H1 (cell line): ENCODE results near the gene RNFT2. TPM values are rescaled to one million over a fixed set of nuclear protein-coding genes. Genes with fewer than 3 reads are reported as not detected.

ENCODE experiments used
- CTCF ChIA-PET: fragments of 300-600 bp; sonication (Branson Sonifier 250); formaldehyde crosslinking; loops from one replicate; lab custom pipeline; 2021; ENCODE audit not compliant: partially characterized antibody; lab: Charles Lee
- POLR2A ChIA-PET: fragments of 300-600 bp; sonication (Branson Sonifier 250); formaldehyde crosslinking; loops from one replicate; lab custom pipeline; 2021; ENCODE audit warnings: inconsistent platforms; ENCODE audit not compliant: partially characterized antibody; lab: Charles Lee
- DNase-seq, 2 experiments: peaks; one replicate each; pipeline versions ENCODE4 v3.0.0 to v3.0.0-alpha.2; 2010 to 2022; ENCODE audit warnings: low spot score in 2 of 2, low read depth in 1 of 2, mixed read lengths in 1 of 2
- FAIRE-seq: peaks from 2 replicates; lab custom pipeline; 2011; peaks lifted over from hg19 to GRCh38; lab: Jason Lieb, UNC
- H2AFZ ChIP-seq: 2 replicates; pipeline ENCODE4 v1.8.1; 2012; ENCODE audit warnings: low read length, inconsistent platforms
- H2AK5ac ChIP-seq: 2 replicates; pipeline ENCODE4 v1.6.1; 2013; ENCODE audit warnings: low read depth, low read length
- H2BK120ac ChIP-seq: replicated peaks from 2 replicates; pipeline ENCODE3; 2013; ENCODE audit warnings: low read depth, low read length, inconsistent platforms
- H2BK12ac ChIP-seq: 2 replicates; pipeline ENCODE4 v1.6.1; 2013; ENCODE audit warnings: low read depth, low read length
- H2BK15ac ChIP-seq: 2 replicates; pipeline ENCODE4 v1.6.1; 2013; ENCODE audit warnings: low read length
- H2BK20ac ChIP-seq: 2 replicates; pipeline ENCODE4 v1.6.1; 2013; ENCODE audit warnings: low read length
- H2BK5ac ChIP-seq: 2 replicates; pipeline ENCODE4 v1.6.1; 2013; ENCODE audit warnings: low read depth, low read length
- H3K14ac ChIP-seq: 2 replicates; pipeline ENCODE4 v1.6.1; 2013; ENCODE audit warnings: inconsistent platforms; ENCODE audit not compliant: insufficient read length
- H3K18ac ChIP-seq: 2 replicates; pipeline ENCODE4 v1.6.1; 2013; ENCODE audit warnings: low read length; ENCODE audit errors: extremely low read depth
- H3K23ac ChIP-seq: 2 replicates; pipeline ENCODE4 v1.6.1; 2013; ENCODE audit warnings: inconsistent platforms; ENCODE audit not compliant: insufficient read length
- H3K23me2 ChIP-seq: 2 replicates; pipeline ENCODE4 v1.6.1; 2013; ENCODE audit warnings: low read depth, low read length
- H3K27ac ChIP-seq: 2 replicates; pipeline ENCODE4 v1.6.1; 2011; ENCODE audit warnings: low read depth, low read length, inconsistent platforms
- H3K27me3 ChIP-seq, 4 experiments: replicated peaks in 1 of 4; 1 replicate in 1 of 4; 2 replicates in 3 of 4; pipeline versions ENCODE4 v1.6.1 to v1.8.1; 2011 to 2013; ENCODE audit warnings: low read length in 3 of 4, mild to moderate bottlenecking in 3 of 4, inconsistent platforms in 2 of 4, mixed read lengths in 2 of 4, moderate library complexity in 1 of 4; ENCODE audit not compliant: control insufficient read depth in 3 of 4, insufficient read depth in 3 of 4; ENCODE audit errors: extremely low read depth in 1 of 4
- H3K36me3 ChIP-seq, 4 experiments: 2 replicates each; pipeline versions ENCODE4 v1.6.1 to v1.8.1; 2011 to 2013; ENCODE audit warnings: mild to moderate bottlenecking in 4 of 4, low read length in 3 of 4, moderate library complexity in 2 of 4, control low read depth in 1 of 4, inconsistent platforms in 1 of 4; ENCODE audit not compliant: insufficient read depth in 4 of 4, control insufficient read depth in 2 of 4
- H3K4ac ChIP-seq: replicated peaks from 2 replicates; pipeline ENCODE3; 2013; ENCODE audit warnings: low read length, low read depth, mixed read lengths, inconsistent platforms; ENCODE audit not compliant: insufficient read length
- H3K4me1 ChIP-seq, 4 experiments: replicated peaks in 1 of 4; 1 replicate in 1 of 4; 2 replicates in 3 of 4; pipeline versions ENCODE4 v1.6.1 to v1.8.1; 2011 to 2013; ENCODE audit warnings: low read length in 3 of 4, inconsistent platforms in 2 of 4, mixed read lengths in 1 of 4; ENCODE audit not compliant: insufficient read depth in 4 of 4, control insufficient read depth in 3 of 4
- H3K4me2 ChIP-seq, 2 experiments: 2 replicates each; pipeline versions ENCODE4 v1.6.1 to v1.8.1; 2011 to 2013; ENCODE audit warnings: low read depth in 2 of 2, low read length in 2 of 2, control low read depth in 1 of 2, inconsistent platforms in 1 of 2, mild to moderate bottlenecking in 1 of 2; ENCODE audit not compliant: insufficient read depth in 1 of 2
- H3K4me3 ChIP-seq, 4 experiments: fragments of 200-600, 300-600 bp in 1 of 4; sonication (generic), shearing (Covaris generic), sonication (Bioruptor Twin) in 1 of 4; 2 replicates each; pipeline versions ENCODE4 v1.5.1 to v1.8.1; 2011 to 2016; ENCODE audit warnings: low read length in 4 of 4, low read depth in 3 of 4, control low read depth in 2 of 4, inconsistent platforms in 2 of 4, mild to moderate bottlenecking in 2 of 4, mixed read lengths in 1 of 4, moderate library complexity in 1 of 4; ENCODE audit not compliant: insufficient read depth in 2 of 4; ENCODE audit errors: extremely low read depth in 1 of 4
- H3K56ac ChIP-seq: replicated peaks from 2 replicates; pipeline ENCODE3; 2013; ENCODE audit warnings: low read depth, mild to moderate bottlenecking, mixed read lengths, low read length, inconsistent platforms; ENCODE audit not compliant: insufficient read length
- H3K79me1 ChIP-seq: 2 replicates; pipeline ENCODE4 v1.6.1; 2013; ENCODE audit warnings: low read depth, low read length, control low read depth
- H3K79me2 ChIP-seq, 2 experiments: 2 replicates each; pipeline versions ENCODE4 v1.6.1 to v1.8.1; 2012 to 2013; ENCODE audit warnings: low read length in 2 of 2, mild to moderate bottlenecking in 2 of 2, inconsistent platforms in 1 of 2; ENCODE audit not compliant: insufficient read depth in 2 of 2, control insufficient read depth in 1 of 2
- H3K9ac ChIP-seq, 4 experiments: replicated peaks in 1 of 4; 1 replicate in 1 of 4; 2 replicates in 3 of 4; pipeline versions ENCODE4 v1.6.1 to v1.8.1; 2011 to 2013; ENCODE audit warnings: low read depth in 3 of 4, low read length in 3 of 4, control low read depth in 2 of 4, mild to moderate bottlenecking in 2 of 4, moderate library complexity in 2 of 4, inconsistent platforms in 1 of 4; ENCODE audit errors: extremely low read depth in 1 of 4
- H3K9me3 ChIP-seq, 2 experiments: 2 replicates each; pipeline versions ENCODE4 v1.6.1 to v1.8.1; 2012 to 2013; ENCODE audit warnings: mild to moderate bottlenecking in 2 of 2, moderate library complexity in 2 of 2, control low read depth in 1 of 2, inconsistent platforms in 1 of 2, low read depth in 1 of 2, low read length in 1 of 2, mixed read lengths in 1 of 2; ENCODE audit not compliant: insufficient read depth in 2 of 2
- H4K20me1 ChIP-seq, 2 experiments: replicated peaks in 1 of 2; 2 replicates each; pipeline versions ENCODE3 to v1.8.1; 2011 to 2013; ENCODE audit warnings: inconsistent platforms in 2 of 2, low read length in 2 of 2, mild to moderate bottlenecking in 1 of 2; ENCODE audit not compliant: insufficient read depth in 2 of 2, control insufficient read depth in 1 of 2
- H4K5ac ChIP-seq: 2 replicates; pipeline ENCODE4 v1.6.1; 2013; ENCODE audit warnings: low read length, low read depth, mixed read lengths, inconsistent platforms; ENCODE audit not compliant: insufficient read length
- H4K8ac ChIP-seq: 2 replicates; pipeline ENCODE4 v1.8.0; 2013; ENCODE audit warnings: mild to moderate bottlenecking, moderate library complexity, low read length, inconsistent platforms; ENCODE audit not compliant: insufficient read depth; ENCODE audit errors: extremely low read depth
- H4K91ac ChIP-seq: replicated peaks from 2 replicates; pipeline ENCODE3; 2013; ENCODE audit warnings: low read length, mixed read lengths, inconsistent platforms; ENCODE audit not compliant: insufficient read length
- BRCA1 ChIP-seq: IDR thresholded peaks from 2 replicates; pipeline ENCODE4 v1.6.1; 2012; ENCODE audit warnings: low read depth, low read length, improper control_type of control experiment
- CBX5 ChIP-seq: fragments of 300-800, 300-1000 bp; sonication (generic); IDR thresholded peaks from 2 replicates; pipeline ENCODE4 v1.7.1; 2016; ENCODE audit warnings: antibody characterized with exemption, low read length, low read depth
- EGR1 ChIP-seq: IDR thresholded peaks from 2 replicates; pipeline ENCODE4 v1.6.1; 2011; ENCODE audit warnings: low read depth, low read length, borderline replicate concordance
- EP300 ChIP-seq, 2 experiments: IDR thresholded peaks; 1 replicate in 1 of 2; 2 replicates in 1 of 2; pipeline ENCODE4 v1.6.1; 2011 to 2012; ENCODE audit warnings: low read depth in 2 of 2, low read length in 2 of 2, mild to moderate bottlenecking in 2 of 2, borderline replicate concordance in 1 of 2, inconsistent platforms in 1 of 2, moderate library complexity in 1 of 2
- PHF8 ChIP-seq: fragments of 200-600 bp; sonication (generic); conservative IDR thresholded peaks from 2 replicates; pipeline ENCODE4 v1.7.1; 2012; ENCODE audit warnings: low read depth, mild to moderate bottlenecking, inconsistent platforms, low read length, moderate library complexity
- POU5F1 ChIP-seq: IDR thresholded peaks from 2 replicates; pipeline ENCODE4 v1.6.1; 2011; ENCODE audit warnings: low read depth, mild to moderate bottlenecking, low read length, moderate library complexity
- TAF1 ChIP-seq: IDR thresholded peaks from 2 replicates; pipeline ENCODE4 v1.6.1; 2011; ENCODE audit warnings: mild to moderate bottlenecking, low read depth, low read length
- TCF12 ChIP-seq: IDR thresholded peaks from 2 replicates; pipeline ENCODE4 v1.6.1; 2011; ENCODE audit warnings: low read depth, mild to moderate bottlenecking, low read length
- TEAD4 ChIP-seq: IDR thresholded peaks from 2 replicates; pipeline ENCODE4 v1.6.1; 2012; ENCODE audit warnings: low read depth, low read length, inconsistent platforms, mixed read lengths
- WGBS, 2 experiments: shearing (Covaris generic) in 1 of 2; methylation state at CpG; one replicate each; pipeline versions ENCODE4 v1.1.6 to v1.1.7; 2013 to 2015; ENCODE audit warnings: low lambda C conversion rate in 2 of 2, mixed read lengths in 2 of 2, inconsistent platforms in 1 of 2, low coverage in 1 of 2, missing lambda C conversion rate in 1 of 2; ENCODE audit not compliant: insufficient replicate concordance in 2 of 2, insufficient coverage in 1 of 2, insufficient read length in 1 of 2; ENCODE audit errors: extremely low coverage in 1 of 2, missing lambda C conversion rate in 1 of 2; 5-methylcytosine and 5-hydroxymethylcytosine counted together
- polyA plus RNA-seq, 7 experiments: library from polyadenylated mRNA; depleted of rRNA in 3 of 7; stranded (reverse) in 5 of 7; unstranded in 2 of 7; fragments of >200 nt in 5 of 7; fragments of 200-250 nt in 2 of 7; gene quantifications; 1 replicate in 5 of 7; 2 replicates in 1 of 7; 4 replicates in 1 of 7; pipeline versions ENCODE4 v1.2.1 to v1.2.3, GENCODE V29; 2011 to 2013; ENCODE audit warnings: missing spikeins in 2 of 7, mixed read lengths in 2 of 7
- total RNA-seq: library from RNA; stranded (reverse); fragmentation: NEBNext Ultra II Directional; extraction: Animal tissue kit (Norgen Biotek cat#: 25700); gene quantifications from 2 replicates; pipeline ENCODE4 v1.2.1, GENCODE V29; 2021
- TF ChIP-seq, protein P1 (sequence below): IDR thresholded peaks from 2 replicates; pipeline ENCODE4 v1.6.1; 2011; ENCODE audit warnings: low read depth, mild to moderate bottlenecking, low read length; ENCODE audit not compliant: insufficient read depth

The RNFT2 gene
- total and polyA plus RNA-seq, 2 of the 8 experiments (the other 6 are each of a cell fraction or from before 2014, with no cell fraction given), result 14.2 to 33.1 TPM

DNA sequence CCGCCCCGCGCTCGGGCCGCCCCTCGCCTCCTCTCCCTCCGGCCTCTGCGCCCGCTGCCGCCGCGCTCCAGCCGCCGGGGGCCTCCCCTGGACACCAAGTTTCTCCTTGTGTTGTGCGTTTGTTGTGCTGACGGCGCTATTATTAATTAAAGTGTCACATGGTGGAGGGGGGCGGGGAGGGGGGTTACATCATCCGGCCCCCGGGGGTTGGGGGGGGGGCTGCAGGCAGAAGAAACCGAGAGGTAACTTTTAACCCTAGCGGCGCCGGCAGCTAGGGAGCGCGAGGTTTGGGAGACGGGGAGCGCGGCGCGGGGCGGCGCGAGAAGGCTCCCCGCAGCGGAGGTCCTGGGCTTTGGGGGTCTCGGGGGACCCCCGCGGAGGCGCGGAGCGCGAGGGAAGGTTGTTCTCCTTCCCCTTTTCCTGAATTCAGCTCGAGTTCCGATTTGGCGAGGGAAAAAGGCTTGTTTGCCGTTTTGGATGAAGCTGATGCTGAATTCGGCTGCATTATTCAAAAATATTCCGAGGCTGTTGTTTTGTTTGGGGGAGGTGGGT, 143.3 kb downstream of the RNFT2 start, which contains the start of gene HRK:
HRK (minus strand) TSS at position 117 of the 552 bp plus-strand sequence. CDS start 134 bp downstream, outside the sequence.
- H3K23ac ChIP-seq, result no peak within 1 kb of the TSS
- H3K23me2 ChIP-seq, result peaks cover 26% of the 10 kb centered on the region; the same call in 1 of the 2 replicates
- H3K27me3 ChIP-seq, result peaks cover 43 to 64% (median 57%) of the 10 kb centered on the region in 4 experiments
- H3K14ac ChIP-seq, result no peak within 1 kb of the TSS
- no peaks in the 10 kb centered on the region for H3K9me3 ChIP-seq
- H3K4me3 ChIP-seq, result peak within 1 kb of the TSS; percentile 56 to 89 (median 69)
- H3K4me1 ChIP-seq, result peaks cover 6 to 21% (median 10%) of the 10 kb centered on the region in 4 experiments
- CTCF ChIA-PET, result interaction anchor here (1.2 to 2.1 kb wide), 7 partner anchors 12 to 122 kb away, joined by 3 to 15 read pairs (median 5); no protein-coding TSS in a partner anchor
- peaks cover 4 to 5% of the 10 kb centered on the region in 2 experiments for H4K20me1 ChIP-seq
- H2BK5ac ChIP-seq, result no peak within 1 kb of the TSS
- H2AFZ ChIP-seq, result 0 out of 2 replicates have a peak within 1 kb of the TSS, but pooled peaks have one; percentile 94
- H2BK12ac ChIP-seq, result peak within 1 kb of the TSS; percentile 10; the same call in 1 of the 2 replicates
- DNase-seq (peak in 1 of 2 experiments; percentile 70), FAIRE-seq (no peak)
- peak within 1 kb of the TSS; percentile 26 for H4K8ac ChIP-seq
- peak within 1 kb of the TSS; percentile 42 to 62 (median 50); a peak in 6 of 7 replicates for H3K9ac ChIP-seq
- no peak within 1 kb of the TSS for H4K91ac ChIP-seq
- POLR2A ChIA-PET, result interaction anchor here (0.6 to 3.7 kb wide), 7 partner anchors 10 to 986 kb away, joined by 3 to 17 read pairs (median 4); partner anchors contain the start of gene FBXW8
- TF ChIP-seq BRCA1 (no peak), EP300 (IDR thresholded peaks at IDR 0.05; ENCODE audit: borderline replicate concordance in 1 of 2, low read depth in 2 of 2, low read length in 2 of 2) (no peak), EGR1 (no peak), PHF8 (0 out of 2 replicates have a peak, but pooled peaks have one; percentile 37), TEAD4 (no peak), TCF12 (no peak), CBX5 (no peak), TAF1 (peak; percentile 52), POU5F1 (0 out of 2 replicates have a peak, but pooled peaks have one; percentile 8)
- TF ChIP-seq, protein P1, sequence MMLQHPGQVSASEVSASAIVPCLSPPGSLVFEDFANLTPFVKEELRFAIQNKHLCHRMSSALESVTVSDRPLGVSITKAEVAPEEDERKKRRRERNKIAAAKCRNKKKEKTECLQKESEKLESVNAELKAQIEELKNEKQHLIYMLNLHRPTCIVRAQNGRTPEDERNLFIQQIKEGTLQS, result 0 out of 2 replicates have a peak, but pooled peaks have one; percentile 14
- H2BK20ac ChIP-seq, result no peak within 1 kb of the TSS
- H3K79me2 ChIP-seq, result no peaks in the 10 kb centered on the region
- 0 out of 2 replicates have a peak within 1 kb of the TSS, but pooled peaks have one; percentile 2 for H2BK15ac ChIP-seq
- H3K4ac ChIP-seq, result no peak within 1 kb of the TSS
- peak within 1 kb of the TSS; percentile 97 to 98 for H3K4me2 ChIP-seq
- H3K18ac ChIP-seq, result peak within 1 kb of the TSS; percentile 71
- no peak within 1 kb of the TSS for H3K27ac ChIP-seq
- WGBS, 2 experiments, result 0% methylated on average over 14 of the region's 49 CpGs; no CpG with 5 or more reads in 1 of the 2 experiments
- H2AK5ac ChIP-seq, result peak within 1 kb of the TSS; percentile 41; the same call in 1 of the 2 replicates
- H2BK120ac ChIP-seq, result no peak within 1 kb of the TSS
- no peak within 1 kb of the TSS for H3K56ac ChIP-seq
- H4K5ac ChIP-seq, result no peak within 1 kb of the TSS
- peaks cover 0 to 4% (median 0%) of the 10 kb centered on the region in 4 experiments; a peak in 1 of 8 replicates for H3K36me3 ChIP-seq
- no peaks in the 10 kb centered on the region for H3K79me1 ChIP-seq
